WTC11 (cell line): ENCODE measurements around the gene MST1R. TPM values are rescaled to one million over a fixed set of nuclear protein-coding genes. Genes with fewer than 3 reads are reported as not detected.

Experiments used
- ATAC-seq: fragments of 200-7000 bp; cut with Tn5 transposase; 2 replicates; pipeline ENCODE4 v1.10.0; 2021; ENCODE audit warnings: mild to moderate bottlenecking, moderate library complexity
- CTCF ChIA-PET: fragments of 300-600 bp; sonication (Branson Sonifier 250); formaldehyde crosslinking; loops from one replicate; lab custom pipeline; 2021; ENCODE audit warnings: antibody characterized with exemption; lab: Charles Lee
- POLR2A ChIA-PET: fragments of 350-600 bp; sonication (Branson Sonifier 250); formaldehyde crosslinking; loops from one replicate; lab custom pipeline; 2021; ENCODE audit warnings: antibody characterized with exemption; lab: Charles Lee
- DNase-seq: peaks from one replicate; pipeline ENCODE4 v3.0.0; 2021; ENCODE audit warnings: low spot score
- H3K27ac Mint-ChIP-seq: 2 replicates; pipeline ENCODE4 v1.8.0; 2021; ENCODE audit warnings: mixed read lengths
- H3K27me3 Mint-ChIP-seq: 2 replicates; pipeline ENCODE4 v1.8.0; 2021; ENCODE audit warnings: low read depth, mild to moderate bottlenecking, moderate library complexity, mixed read lengths
- H3K36me3 Mint-ChIP-seq: 2 replicates; pipeline ENCODE4 v1.8.0; 2021; ENCODE audit warnings: mixed read lengths
- H3K4me1 Mint-ChIP-seq: 2 replicates; pipeline ENCODE4 v1.8.0; 2022; ENCODE audit warnings: mixed read lengths
- H3K4me3 Mint-ChIP-seq: 2 replicates; pipeline ENCODE4 v1.8.0; 2021; ENCODE audit warnings: mild to moderate bottlenecking, moderate library complexity, mixed read lengths
- H3K9me3 Mint-ChIP-seq: 2 replicates; pipeline ENCODE4 v1.8.0; 2021; ENCODE audit warnings: mixed read lengths
- CREB1 ChIP-seq: sonication (generic); formaldehyde crosslinking; IDR thresholded peaks from 2 replicates; pipeline ENCODE4 v1.8.0; 2023; ENCODE audit warnings: mild to moderate bottlenecking, missing genetic modification reagents
- CREM ChIP-seq: sonication (generic); formaldehyde crosslinking; IDR thresholded peaks from 2 replicates; pipeline ENCODE4 v1.8.1; 2022; ENCODE audit warnings: mild to moderate bottlenecking, missing genetic modification reagents, moderate library complexity
- EMX1 ChIP-seq: fragments of 250-450 bp; sonication (Bioruptor Pico); IDR thresholded peaks from 2 replicates; pipeline ENCODE4 v1.8.0; 2021; ENCODE audit warnings: mild to moderate bottlenecking
- ESRRA ChIP-seq: sonication (generic); formaldehyde crosslinking; IDR thresholded peaks from 2 replicates; pipeline ENCODE4 v1.8.1; 2022; ENCODE audit warnings: mild to moderate bottlenecking, missing genetic modification reagents, borderline replicate concordance
- GTF2I ChIP-seq: fragments of 250-450 bp; sonication (Bioruptor Pico); conservative IDR thresholded peaks from 2 replicates; pipeline ENCODE4 v1.4.0; 2021; ENCODE audit warnings: mild to moderate bottlenecking
- NFATC4 ChIP-seq: fragments of 250-450 bp; sonication (Bioruptor Pico); IDR thresholded peaks from 2 replicates; pipeline ENCODE4 v1.9.0; 2021; ENCODE audit warnings: mild to moderate bottlenecking
- NR1H2 ChIP-seq: sonication (generic); formaldehyde crosslinking; IDR thresholded peaks from 2 replicates; pipeline ENCODE4 v1.9.0; 2021; ENCODE audit warnings: mild to moderate bottlenecking, moderate library complexity, missing genetic modification reagents
- PRRX2 ChIP-seq: fragments of 250-450 bp; sonication (Bioruptor Pico); IDR thresholded peaks from 2 replicates; pipeline ENCODE4 v1.8.0; 2021; ENCODE audit warnings: mild to moderate bottlenecking
- SMAD3 ChIP-seq: sonication (generic); formaldehyde crosslinking; IDR thresholded peaks from 2 replicates; pipeline ENCODE4 v1.8.0; 2022; ENCODE audit warnings: missing genetic modification reagents, mild to moderate bottlenecking, borderline replicate concordance
- SMAD4 ChIP-seq: sonication (generic); formaldehyde crosslinking; IDR thresholded peaks from 2 replicates; pipeline ENCODE4 v1.8.0; 2022; ENCODE audit warnings: mild to moderate bottlenecking, missing genetic modification reagents
- ZNF121 ChIP-seq: sonication (generic); formaldehyde crosslinking; IDR thresholded peaks from 2 replicates; pipeline ENCODE4 v1.8.0; 2023; ENCODE audit warnings: missing genetic modification reagents
- ZNF232 ChIP-seq: sonication (generic); formaldehyde crosslinking; IDR thresholded peaks from 2 replicates; pipeline ENCODE4 v1.8.0; 2022; ENCODE audit warnings: mild to moderate bottlenecking, missing genetic modification reagents
- total RNA-seq: library from RNA; stranded (reverse); gene quantifications from 3 replicates; pipeline ENCODE4 v1.2.3, GENCODE V29; 2021
- TF ChIP-seq, protein P1 (sequence below): sonication (generic); formaldehyde crosslinking; IDR thresholded peaks from 2 replicates; pipeline ENCODE4 v1.8.1; 2023; ENCODE audit warnings: mild to moderate bottlenecking, moderate library complexity, missing genetic modification reagents
- TF ChIP-seq, protein P2 (sequence below): sonication (generic); formaldehyde crosslinking; IDR thresholded peaks from 2 replicates; pipeline ENCODE4 v1.8.0; 2023; ENCODE audit warnings: mild to moderate bottlenecking, missing genetic modification reagents
- TF ChIP-seq, protein P3 (sequence below): sonication (generic); formaldehyde crosslinking; IDR thresholded peaks from 2 replicates; pipeline ENCODE4 v1.8.0; 2022; ENCODE audit warnings: missing genetic modification reagents
- TF ChIP-seq, protein P4 (sequence below): fragments of 250-450 bp; sonication (Bioruptor Pico); IDR thresholded peaks from 2 replicates; pipeline ENCODE4 v1.9.0; 2021; ENCODE audit warnings: mild to moderate bottlenecking
- TF ChIP-seq, protein P5 (sequence below): sonication (generic); formaldehyde crosslinking; IDR thresholded peaks from 2 replicates; pipeline ENCODE4 v1.8.1; 2022; ENCODE audit warnings: low read depth, missing genetic modification reagents, borderline replicate concordance
- TF ChIP-seq, protein P6 (sequence below): fragments of 250-450 bp; sonication (Bioruptor Pico); IDR thresholded peaks from 2 replicates; pipeline ENCODE4 v1.9.0; 2021; ENCODE audit warnings: moderate library complexity, mild to moderate bottlenecking, inconsistent platforms, borderline replicate concordance

Gene MST1R
- total RNA-seq, 1 experiment from 2014 or later, result 6.2 TPM

DNA sequence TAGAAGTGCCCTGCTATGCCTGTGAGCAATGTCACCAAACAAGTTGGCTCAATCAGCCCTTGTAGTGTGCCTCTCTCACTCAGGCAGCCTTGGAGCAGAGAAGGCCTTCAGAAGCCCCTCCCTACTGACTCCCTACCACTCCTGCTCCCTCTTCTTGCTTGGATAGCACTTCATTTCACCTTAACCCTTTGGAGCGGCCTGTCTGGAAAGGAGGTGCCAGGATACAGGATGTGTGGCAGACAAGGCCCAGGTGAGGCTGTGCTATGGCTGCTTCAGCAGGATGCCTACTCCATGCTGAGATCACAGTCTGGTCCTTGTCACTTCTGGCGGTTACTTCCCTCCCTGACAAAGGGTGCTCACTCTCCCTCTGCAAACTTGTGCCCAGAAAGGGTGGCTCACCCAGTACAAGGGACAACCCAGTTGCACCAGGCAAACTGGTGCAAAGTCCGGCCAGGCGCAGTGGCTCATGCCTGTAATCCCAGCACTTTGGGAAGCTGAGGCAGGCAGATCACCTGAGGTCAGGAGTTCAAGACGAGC, 24.9 kb upstream of the MST1R start (continued):
- TF ChIP-seq, protein P1, sequence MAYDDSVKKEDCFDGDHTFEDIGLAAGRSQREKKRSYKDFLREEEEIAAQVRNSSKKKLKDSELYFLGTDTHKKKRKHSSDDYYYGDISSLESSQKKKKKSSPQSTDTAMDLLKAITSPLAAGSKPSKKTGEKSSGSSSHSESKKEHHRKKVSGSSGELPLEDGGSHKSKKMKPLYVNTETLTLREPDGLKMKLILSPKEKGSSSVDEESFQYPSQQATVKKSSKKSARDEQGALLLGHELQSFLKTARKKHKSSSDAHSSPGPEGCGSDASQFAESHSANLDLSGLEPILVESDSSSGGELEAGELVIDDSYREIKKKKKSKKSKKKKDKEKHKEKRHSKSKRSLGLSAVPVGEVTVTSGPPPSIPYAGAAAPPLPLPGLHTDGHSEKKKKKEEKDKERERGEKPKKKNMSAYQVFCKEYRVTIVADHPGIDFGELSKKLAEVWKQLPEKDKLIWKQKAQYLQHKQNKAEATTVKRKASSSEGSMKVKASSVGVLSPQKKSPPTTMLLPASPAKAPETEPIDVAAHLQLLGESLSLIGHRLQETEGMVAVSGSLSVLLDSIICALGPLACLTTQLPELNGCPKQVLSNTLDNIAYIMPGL, result no peak
- TF ChIP-seq SMAD3 (CRISPR knock-in tag) (no peak), PRRX2 (CRISPR knock-in tag) (no peak), NR1H2 (CRISPR knock-in tag) (no peak), SMAD4 (no peak), ZNF121 (CRISPR knock-in tag) (no peak), NFATC4 (CRISPR knock-in tag) (no peak)
- TF ChIP-seq, protein P2, sequence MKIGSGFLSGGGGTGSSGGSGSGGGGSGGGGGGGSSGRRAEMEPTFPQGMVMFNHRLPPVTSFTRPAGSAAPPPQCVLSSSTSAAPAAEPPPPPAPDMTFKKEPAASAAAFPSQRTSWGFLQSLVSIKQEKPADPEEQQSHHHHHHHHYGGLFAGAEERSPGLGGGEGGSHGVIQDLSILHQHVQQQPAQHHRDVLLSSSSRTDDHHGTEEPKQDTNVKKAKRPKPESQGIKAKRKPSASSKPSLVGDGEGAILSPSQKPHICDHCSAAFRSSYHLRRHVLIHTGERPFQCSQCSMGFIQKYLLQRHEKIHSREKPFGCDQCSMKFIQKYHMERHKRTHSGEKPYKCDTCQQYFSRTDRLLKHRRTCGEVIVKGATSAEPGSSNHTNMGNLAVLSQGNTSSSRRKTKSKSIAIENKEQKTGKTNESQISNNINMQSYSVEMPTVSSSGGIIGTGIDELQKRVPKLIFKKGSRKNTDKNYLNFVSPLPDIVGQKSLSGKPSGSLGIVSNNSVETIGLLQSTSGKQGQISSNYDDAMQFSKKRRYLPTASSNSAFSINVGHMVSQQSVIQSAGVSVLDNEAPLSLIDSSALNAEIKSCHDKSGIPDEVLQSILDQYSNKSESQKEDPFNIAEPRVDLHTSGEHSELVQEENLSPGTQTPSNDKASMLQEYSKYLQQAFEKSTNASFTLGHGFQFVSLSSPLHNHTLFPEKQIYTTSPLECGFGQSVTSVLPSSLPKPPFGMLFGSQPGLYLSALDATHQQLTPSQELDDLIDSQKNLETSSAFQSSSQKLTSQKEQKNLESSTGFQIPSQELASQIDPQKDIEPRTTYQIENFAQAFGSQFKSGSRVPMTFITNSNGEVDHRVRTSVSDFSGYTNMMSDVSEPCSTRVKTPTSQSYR (CRISPR knock-in tag), result no peak
- TF ChIP-seq, protein P3, sequence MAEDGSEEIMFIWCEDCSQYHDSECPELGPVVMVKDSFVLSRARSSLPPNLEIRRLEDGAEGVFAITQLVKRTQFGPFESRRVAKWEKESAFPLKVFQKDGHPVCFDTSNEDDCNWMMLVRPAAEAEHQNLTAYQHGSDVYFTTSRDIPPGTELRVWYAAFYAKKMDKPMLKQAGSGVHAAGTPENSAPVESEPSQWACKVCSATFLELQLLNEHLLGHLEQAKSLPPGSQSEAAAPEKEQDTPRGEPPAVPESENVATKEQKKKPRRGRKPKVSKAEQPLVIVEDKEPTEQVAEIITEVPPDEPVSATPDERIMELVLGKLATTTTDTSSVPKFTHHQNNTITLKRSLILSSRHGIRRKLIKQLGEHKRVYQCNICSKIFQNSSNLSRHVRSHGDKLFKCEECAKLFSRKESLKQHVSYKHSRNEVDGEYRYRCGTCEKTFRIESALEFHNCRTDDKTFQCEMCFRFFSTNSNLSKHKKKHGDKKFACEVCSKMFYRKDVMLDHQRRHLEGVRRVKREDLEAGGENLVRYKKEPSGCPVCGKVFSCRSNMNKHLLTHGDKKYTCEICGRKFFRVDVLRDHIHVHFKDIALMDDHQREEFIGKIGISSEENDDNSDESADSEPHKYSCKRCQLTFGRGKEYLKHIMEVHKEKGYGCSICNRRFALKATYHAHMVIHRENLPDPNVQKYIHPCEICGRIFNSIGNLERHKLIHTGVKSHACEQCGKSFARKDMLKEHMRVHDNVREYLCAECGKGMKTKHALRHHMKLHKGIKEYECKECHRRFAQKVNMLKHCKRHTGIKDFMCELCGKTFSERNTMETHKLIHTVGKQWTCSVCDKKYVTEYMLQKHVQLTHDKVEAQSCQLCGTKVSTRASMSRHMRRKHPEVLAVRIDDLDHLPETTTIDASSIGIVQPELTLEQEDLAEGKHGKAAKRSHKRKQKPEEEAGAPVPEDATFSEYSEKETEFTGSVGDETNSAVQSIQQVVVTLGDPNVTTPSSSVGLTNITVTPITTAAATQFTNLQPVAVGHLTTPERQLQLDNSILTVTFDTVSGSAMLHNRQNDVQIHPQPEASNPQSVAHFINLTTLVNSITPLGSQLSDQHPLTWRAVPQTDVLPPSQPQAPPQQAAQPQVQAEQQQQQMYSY (CRISPR knock-in tag), result no peak
- TF ChIP-seq, protein P4, sequence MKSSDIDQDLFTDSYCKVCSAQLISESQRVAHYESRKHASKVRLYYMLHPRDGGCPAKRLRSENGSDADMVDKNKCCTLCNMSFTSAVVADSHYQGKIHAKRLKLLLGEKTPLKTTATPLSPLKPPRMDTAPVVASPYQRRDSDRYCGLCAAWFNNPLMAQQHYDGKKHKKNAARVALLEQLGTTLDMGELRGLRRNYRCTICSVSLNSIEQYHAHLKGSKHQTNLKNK, result no peak
- TF ChIP-seq, protein P5, sequence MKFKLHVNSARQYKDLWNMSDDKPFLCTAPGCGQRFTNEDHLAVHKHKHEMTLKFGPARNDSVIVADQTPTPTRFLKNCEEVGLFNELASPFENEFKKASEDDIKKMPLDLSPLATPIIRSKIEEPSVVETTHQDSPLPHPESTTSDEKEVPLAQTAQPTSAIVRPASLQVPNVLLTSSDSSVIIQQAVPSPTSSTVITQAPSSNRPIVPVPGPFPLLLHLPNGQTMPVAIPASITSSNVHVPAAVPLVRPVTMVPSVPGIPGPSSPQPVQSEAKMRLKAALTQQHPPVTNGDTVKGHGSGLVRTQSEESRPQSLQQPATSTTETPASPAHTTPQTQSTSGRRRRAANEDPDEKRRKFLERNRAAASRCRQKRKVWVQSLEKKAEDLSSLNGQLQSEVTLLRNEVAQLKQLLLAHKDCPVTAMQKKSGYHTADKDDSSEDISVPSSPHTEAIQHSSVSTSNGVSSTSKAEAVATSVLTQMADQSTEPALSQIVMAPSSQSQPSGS (CRISPR knock-in tag), result no peak

DNA sequence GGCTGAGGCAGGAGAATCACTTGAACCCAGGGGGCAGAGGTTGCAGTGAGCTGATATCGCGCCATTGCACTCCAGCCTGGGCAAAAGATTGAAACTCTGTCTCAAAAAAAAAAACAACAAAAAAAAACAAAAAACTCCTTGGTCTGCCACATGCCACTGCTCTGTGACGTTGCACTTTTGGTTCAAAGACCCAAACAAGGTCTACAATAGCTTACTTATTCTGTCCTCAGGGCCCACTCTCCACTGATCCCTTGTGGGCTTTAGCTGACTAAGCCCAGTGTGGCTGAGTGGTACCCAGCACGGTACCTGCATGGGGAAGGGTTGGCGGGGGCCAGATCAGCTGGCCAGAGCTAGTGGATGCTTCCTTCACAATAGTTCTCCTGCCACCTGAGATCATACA, 24.1 kb upstream of the MST1R start:
- Mint-ChIP-seq H3K9me3 (no peaks in the 10 kb centered on the region), H3K27me3 (no peaks in the 10 kb centered on the region), H3K36me3 (no peaks in the 10 kb centered on the region)
- CTCF ChIA-PET, result interaction anchor here (0.6 to 1.8 kb wide), 4 partner anchors 14 to 86 kb away, joined by 3 to 5 read pairs (median 4); no protein-coding TSS in a partner anchor
- TF ChIP-seq ZNF232 (CRISPR knock-in tag), result no peak
- no peak for TF ChIP-seq EMX1
- TF ChIP-seq, all 79 proteins: peak for 0
- no peak for DNase-seq
- Mint-ChIP-seq H3K27ac (no peak overlapping the region), H3K4me3 (peak overlapping the region; percentile 5; the same call in 1 of the 2 replicates), H3K4me1 (peaks cover 25% of the 10 kb centered on the region)
- POLR2A ChIA-PET, result no interaction called here
- ATAC-seq, result no peak

DNA sequence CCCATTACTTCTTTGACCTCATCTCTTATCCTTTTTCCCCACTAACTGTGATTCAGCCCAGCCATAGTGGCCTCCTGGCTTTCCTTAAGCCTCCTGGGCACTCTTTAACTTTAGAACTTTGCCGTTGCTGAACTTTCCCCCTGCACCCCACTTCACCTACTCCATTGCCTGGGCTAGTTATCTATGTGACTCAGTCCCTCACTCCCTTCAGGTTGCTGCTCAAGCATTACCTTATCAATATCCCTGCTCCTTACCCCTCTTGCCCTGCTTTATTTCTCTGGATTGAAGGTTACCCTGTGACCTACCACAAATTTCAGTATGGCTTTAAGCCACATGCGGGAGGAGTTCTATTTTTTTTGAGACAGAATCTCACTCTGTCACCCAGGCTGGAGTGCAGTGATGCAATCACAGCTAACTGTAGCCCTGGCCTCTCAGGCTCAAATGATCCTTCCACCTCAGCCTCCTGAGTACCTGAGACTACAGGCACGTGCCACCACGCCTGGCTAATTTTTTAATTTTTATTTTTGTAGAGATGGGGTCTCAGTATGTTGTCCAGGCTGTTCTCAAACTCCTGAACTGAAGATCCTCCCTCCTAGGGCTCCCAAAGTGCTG, 22.6 kb upstream of the MST1R start:
- Mint-ChIP-seq H3K27ac (no peak overlapping the region), H3K4me3 (no peak overlapping the region), H3K27me3 (no peaks in the 10 kb centered on the region), H3K9me3 (no peaks in the 10 kb centered on the region), H3K4me1 (peaks cover 23% of the 10 kb centered on the region), H3K36me3 (no peaks in the 10 kb centered on the region)
- ATAC-seq (no peak), DNase-seq (no peak)
- ChIA-PET POLR2A (no interaction called here), CTCF (no interaction called here)
- TF ChIP-seq CREB1 (CRISPR knock-in tag) (no peak), ESRRA (no peak), GTF2I (CRISPR knock-in tag) (no peak), CREM (no peak)
- TF ChIP-seq, protein P6, sequence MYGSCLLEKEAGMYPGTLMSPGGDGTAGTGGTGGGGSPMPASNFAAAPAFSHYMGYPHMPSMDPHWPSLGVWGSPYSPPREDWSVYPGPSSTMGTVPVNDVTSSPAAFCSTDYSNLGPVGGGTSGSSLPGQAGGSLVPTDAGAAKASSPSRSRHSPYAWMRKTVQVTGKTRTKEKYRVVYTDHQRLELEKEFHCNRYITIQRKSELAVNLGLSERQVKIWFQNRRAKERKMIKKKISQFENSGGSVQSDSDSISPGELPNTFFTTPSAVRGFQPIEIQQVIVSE, result no peak
